Right forelimb (tissue), 1 donor: ENCODE data around the gene HLA-B.

Experiments
- DNase-seq: peaks from one replicate; pipeline ENCODE4 v3.0.0-alpha.2; 2018

HLA-B gene

DNA sequence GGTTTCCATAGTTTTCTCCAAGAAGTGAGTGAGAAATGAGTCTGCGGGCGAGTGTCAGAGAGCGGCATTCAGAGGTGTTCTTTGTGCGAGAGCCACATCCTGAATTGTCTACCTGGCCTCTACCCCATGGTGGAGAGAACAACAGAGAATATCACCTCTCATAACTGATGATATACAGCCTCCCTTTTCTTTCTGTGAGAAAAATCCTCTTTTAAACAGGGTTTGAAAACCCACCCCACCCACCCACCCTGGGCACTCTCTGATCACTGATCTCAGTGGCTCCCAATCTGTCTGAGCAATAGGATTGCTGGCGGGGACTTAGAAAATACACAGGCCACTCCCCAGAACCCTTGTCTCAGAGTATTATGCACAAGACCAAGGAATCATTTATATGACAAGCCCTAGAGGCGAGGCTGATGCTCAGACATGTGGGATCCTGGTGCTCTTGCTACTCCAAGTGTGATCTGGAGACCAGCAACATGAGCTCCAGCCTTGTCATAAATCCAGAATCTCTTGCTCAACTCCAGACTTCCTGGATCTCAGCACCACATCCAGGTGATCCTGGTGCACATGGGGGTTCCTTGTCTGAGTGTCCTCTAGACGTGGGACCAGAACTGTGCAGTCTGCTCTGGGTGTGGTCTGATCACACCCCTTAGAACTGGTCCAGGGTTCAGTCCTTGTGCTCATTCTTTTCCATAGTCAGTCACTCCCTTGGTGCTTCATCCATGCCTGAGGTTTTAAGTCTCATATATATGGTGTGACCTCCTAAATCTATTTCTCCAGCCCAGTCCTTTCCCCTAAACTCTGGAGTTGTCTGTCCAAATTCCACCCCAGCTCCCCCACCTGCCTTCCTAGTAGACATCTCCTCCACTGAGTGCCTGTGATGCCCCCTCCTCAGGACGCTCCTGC is 5.3 kb downstream of the HLA-B start:
- DNase-seq: no peak

DNA sequence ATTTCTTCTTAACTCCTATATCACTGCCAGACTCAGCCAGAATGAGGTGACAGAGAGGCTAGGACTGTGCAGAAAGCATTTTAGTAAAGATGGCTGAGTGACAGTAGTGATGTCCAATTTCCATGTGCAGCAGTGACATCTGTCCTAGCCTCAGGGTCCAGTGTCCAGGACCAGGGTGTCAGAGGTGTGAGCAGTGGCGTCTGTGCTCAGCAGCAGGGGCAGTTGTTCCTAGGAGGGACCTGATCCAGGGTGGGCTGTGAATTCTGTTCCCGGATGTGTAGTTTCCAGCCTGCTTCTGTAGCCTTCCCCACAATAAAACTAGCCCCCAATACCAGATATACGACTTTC is 6.0 kb downstream of the HLA-B start:
- DNase-seq: no peak

DNA sequence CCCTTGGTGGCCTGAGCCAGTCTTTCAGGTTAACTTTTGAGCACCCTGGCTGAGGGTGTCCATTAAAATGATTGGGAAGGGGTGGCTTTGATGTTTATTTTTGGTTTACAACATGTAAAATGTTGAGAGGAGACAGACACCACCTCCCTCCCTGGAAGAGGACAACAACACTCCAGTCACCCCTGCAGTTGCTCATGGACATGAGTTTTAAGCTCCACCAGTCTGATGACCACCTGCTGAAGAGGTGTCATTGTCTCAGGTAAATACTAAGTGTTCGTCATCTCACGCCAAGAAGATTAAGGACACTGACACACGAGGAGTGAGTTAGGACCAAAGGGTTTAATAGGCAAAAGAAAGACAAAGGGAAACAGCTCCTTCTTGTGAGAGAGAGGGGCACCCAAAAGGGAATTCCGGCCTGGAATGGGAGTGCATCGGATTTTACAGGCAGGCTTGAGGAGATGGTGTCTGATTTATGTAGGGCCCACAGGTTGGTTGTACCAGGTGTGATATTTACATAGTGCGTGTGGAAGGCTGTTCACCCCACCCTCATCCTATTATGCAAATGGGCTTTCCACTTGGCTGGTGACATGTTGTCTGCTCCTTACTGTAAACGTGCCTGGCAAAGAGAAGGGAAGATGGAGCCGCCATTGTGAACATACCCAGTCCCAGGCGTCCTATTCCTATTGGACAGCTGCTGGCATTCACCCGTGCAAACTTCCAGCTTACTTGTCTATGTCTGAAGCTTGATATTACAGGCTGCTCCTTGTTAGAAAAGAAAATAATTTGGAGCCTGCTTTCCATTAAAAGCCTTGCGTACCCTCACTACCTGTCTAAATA is 6.6 kb downstream of the HLA-B start:
- no peak for DNase-seq

DNA sequence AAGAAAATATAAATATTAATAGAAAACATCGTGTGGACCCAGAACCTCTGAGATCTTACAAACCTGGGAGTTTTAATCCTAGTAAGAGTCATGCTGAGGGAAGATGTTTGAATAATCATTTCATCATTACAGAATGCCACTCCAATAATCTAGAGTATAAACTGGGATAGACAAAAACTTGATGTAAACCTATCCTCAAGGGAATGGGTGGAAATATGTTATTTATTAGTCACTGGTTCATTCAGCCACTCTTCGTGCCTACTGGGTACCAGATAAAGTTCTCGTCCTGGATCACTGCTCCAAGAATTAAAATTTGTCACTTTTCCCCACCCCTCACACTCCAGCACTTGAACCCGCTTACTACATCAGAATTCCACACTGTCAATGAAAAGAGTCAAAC is 7.7 kb downstream of the HLA-B start:
- DNase-seq: no peak

DNA sequence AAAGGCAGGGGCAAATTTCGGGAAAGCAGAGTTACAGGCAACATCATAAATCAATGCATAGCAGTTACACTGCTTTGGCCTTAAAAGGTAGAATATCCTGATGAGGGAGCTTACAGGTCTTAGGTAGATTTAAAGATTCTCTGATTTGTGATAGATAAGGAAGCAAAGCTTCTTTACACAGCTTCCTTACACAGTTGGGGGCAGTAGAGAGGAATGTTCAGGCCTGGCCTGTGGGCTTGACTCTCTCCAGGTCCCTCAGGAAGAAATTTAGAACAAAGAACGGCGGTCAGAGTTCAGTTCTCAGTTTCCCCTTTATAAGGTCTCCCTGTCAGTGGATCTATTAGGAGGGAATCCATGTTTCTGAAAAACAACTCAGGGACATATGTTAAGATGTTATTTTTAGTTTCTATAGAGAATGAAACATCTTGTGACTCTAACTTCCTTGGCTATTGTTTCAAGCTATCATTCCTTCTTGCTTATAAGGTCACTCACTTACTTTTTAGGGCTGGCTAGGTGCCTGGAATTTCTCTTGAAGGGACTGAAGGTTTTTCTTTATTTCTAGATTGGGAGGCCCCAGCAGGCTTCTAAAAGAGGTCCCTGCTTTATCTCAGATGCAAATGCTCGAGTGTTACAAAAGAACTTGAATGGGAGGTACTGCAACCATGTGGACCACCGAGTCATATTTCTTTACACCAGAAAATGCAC is 11.8 kb downstream of the HLA-B start:
- no peak for DNase-seq

DNA sequence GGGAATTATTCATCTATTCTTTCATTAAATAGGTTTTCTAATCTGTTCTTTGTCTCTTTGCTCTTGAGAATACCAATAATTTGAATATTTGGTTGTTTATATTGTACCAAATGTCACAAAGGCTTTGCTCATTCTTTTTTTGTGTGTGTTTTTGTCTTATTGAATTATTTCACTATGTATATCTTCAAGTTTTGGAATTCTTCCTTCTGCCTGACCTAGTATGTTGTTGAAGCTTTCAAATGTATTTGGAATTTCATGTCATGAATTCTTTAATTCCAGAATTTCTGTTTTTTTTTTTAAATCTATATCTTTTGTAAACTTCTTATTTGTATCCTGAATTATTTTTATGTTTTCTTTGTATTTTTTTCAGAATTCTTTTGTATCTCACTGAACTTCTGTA is 16.8 kb downstream of the HLA-B start:
- no peak for DNase-seq

DNA sequence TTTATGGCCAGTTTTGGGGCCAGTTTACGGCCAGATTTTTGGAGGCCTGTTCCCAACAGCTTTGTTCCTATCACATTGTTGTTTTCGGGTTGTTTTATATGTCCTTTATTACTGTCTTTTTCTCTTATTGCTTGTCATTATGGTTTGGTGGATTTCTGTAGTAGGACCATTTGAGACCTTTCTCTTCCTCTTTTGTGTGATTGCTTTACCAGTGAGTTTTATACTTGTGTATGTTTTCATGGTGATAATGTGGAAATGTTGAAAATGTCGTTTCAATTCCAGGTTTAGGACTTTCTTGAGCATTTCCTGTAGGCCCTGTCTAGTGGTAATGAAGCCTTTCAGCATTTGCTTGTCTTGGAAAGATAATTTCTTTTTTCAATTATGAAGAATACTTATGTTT is 17.8 kb downstream of the HLA-B start:
- DNase-seq: no peak

DNA sequence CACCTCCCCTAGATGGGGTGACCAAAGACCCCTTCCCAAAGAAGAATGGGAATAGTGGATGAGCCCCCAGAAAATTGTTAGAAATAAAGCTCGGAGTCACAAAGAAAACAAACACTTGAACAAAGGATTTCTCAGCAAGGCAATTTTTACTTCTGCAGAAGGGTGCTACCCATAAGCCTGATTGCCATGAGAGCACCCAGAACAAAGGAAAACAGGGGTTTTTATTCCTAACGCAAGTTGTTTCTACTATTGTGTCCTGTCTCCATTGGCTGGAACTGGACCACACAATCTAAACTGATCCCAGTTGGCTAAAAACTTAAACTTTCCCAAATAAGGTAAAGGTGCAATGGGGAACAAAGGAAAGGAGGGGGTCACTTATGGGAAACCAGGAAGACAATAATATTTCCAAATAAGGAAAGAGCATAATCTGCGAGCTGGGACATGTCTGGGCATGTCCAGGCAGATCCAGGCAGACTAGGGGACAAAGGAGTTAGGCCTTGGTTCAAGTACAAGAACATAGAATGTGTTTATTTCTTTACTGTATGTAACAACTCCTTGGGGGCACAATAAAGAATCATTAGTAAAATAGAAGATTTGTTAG is 20.0 kb downstream of the HLA-B start:
- DNase-seq: no peak

DNA sequence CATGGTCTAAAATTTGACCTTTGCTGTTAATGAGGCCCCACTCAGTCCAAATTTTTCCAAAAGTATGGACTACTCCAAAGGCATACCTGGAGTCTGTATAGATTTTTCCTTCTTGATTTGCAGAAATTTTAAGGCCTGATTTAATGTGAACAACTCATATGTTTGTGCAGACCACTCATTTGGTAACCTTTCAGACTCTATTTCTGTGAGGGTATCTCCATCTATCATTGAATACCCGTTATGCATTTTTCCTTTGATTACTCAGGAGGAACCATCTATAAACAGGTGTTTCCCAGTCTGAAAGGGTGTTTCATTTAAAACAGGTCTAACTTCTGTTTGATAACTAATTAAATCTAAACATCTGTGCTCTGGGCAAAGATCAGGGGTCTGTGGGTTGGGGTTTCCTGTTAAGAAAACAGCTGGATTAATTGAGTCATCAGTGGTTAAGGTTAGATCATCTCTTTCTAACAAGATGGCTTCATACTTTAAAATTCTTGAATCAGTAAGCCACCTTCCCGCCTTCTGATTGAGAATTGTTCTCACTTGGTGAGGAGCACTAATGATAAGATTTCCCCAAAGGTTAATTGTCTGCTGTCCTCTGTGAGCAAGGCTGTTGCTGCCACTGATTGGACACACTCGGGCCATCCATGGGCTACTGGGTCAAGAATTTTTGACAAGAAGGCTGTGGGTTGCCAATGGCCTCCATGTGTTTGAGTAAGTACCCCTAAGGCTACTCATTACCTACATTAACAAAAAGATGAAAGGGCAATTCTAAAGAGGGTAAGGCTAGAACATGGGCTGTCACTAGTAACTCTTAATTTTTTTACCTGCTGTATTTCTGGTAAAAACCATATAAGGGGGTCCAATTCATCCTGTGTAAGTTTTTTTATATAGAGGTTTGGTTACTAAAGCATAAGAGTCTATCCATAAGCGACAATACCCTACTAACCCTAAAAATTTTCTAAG is 24.1 kb downstream of the HLA-B start:
- DNase-seq: no peak

DNA sequence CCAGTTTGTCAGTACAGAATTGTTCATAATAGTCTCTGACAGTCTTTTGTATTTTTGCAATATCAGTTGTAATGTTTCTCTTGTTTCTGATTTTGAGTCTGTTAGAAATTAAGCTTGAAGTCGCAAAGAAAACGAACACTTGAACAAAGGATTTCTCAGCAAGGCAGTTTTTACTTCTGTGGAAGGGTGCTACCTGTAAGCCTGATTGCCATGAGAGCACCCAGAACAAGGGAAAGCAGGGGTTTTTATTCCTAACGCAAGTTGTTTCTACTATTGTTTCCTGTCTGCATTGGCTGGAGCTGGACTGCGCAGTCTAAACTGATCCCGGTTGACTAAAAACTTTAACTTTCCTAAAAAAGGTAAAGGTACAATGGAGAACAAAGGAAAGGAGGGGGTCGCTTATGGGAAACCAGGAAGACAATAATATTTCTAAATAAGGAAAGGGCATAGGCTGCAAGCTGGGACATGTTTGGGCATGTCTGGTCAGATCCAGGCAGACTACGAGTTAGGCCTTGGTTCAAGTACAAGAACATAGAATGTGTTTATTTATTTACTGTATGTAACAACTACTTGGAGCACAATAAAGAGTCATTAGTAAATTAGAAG is 28.5 kb downstream of the HLA-B start:
- no peak for DNase-seq

DNA sequence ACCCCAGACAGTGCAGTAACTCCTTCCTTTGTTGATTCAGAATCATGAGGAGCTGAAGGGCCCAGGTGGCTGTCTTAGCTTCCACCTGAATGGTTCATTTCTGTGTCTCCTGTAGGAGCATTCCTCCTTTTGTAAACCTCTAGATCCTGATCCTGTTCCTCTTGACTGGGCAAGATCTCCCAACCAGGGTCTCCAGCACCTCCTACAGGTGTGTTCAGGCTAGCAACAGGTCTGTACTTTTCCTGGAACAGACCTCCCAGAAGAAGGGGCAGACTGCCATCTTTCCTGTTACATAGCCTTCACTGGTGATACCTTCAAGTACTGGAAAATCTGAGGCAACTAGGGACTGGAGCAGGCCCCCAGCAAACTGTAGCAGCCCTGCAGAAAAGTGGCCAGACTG is 35.2 kb downstream of the HLA-B start:
- DNase-seq: no peak

DNA sequence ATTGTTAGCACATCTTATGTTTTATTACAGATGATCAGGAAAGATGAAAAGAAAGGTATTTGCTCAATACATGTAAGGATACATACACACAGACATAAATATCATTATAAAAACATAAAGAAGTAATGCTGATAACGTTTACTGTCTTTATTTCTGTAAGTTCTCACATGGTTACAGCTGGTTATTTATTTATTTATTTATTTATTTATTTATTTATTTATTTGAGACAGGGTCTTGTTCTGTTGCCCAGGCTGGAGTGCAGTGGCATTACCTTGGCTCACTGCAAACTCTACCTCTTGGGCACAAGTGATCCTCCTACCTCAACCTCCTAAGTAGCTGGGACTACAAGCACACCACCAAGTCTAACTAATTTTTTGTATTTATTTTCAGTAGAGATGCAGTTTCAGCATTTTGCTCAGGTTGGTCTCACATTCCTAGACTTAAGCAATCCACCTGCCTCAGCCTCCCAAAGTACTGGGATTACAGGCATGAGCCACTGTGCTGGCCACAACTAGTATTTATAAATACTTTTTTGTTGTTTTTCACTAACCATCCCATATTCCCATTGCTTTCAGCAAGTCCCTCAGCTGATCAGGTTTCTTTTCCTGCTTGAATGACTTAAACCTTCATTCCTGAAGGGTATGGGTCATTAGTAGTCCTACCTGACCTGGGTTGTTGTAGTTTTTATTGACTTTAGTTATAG is 35.8 kb downstream of the HLA-B start:
- no peak for DNase-seq

DNA sequence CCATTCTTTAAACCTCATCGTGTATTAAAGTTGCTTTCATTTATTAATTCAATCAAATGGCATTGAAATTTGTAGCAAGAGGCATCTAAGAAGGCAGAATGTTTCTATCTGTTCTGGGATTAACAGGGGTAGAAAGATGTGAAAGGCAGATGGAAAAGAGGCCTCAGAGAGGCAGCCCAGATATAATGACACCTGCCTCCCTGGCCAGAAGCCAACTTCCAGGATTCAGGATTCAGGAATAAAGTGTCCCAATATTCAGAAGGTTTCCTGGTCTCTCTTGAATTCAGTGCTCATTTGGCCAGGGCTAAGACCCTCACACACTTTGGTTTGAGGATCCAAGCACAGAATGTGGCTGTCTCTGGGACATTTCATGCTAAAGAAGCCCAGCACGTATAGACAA is 39.9 kb downstream of the HLA-B start:
- DNase-seq: no peak

DNA sequence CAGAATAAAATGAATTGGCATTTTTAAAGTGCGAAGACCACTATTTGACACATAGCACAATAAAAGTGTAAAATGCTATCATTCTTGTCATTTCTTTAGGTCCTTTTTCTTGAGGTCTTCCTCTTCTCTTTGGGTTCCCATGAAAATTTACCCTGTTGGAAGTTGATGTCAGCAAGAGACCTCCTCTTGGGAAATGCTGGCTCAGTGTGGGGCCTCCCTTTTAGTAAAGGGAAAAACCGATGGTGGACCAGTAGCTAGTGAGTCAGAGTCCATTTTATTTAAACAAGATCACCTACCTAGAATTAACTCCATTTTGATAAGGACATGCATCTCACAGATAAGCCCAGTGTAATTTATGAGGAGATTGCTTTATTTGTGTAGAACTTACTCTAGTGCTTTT is 47.3 kb downstream of the HLA-B start:
- no peak for DNase-seq

DNA sequence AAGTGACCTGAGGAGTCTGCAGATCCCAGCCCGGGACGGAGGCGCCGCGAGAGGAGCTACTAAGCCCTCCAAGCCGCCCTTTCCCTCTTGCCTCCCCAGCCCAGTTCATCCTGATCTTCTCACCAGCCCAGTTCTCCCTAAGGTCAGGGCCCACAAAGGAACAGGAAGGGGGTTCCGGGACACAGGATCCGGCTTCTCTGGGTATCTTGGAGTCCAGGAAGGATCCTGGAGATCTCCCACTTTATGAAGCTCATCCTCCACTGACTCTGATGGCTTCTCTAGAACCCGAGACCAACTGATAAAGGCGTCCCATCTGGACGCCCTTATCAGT is 48.2 kb downstream of the HLA-B start:
- DNase-seq: no peak

DNA sequence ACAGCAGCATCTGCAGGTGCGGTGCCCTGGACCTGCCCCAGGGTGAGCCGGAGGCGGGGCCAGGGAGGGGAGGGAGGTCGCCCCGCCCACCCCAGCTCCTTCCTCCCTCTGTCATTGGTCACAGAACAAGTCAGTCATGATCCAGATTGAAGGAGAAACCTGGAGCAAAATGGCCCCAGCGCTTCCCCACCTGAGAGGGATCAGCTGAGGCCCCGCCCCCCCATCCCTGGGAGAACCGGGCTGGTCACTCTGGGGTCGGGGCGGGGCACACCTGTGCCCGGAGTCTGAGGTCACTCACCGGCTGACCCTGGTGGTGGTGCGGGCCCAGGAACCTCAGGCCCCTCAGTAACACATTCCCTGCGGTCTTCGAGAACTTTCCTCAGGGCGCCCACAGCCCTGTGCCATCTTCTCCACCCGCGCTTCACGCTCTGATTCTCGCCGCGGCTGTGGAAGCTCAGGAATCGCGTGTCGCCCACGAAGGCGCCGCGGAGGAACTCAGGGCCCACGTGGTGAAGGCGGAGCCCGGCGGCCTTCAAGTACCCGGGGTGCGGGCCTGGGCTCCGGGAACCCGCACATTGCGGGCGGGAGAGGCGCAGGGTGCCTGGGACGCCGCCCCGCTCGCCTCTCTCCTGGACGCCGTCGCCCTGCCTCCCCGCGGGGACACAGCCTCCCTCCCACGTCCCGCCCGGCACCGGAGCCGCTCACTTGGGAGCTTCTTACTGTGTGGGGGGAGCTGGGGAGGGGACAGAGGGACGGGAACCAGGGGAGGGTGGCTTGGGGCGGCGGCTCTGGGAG is 48.7 kb downstream of the HLA-B start:
- DNase-seq: no peak

DNA sequence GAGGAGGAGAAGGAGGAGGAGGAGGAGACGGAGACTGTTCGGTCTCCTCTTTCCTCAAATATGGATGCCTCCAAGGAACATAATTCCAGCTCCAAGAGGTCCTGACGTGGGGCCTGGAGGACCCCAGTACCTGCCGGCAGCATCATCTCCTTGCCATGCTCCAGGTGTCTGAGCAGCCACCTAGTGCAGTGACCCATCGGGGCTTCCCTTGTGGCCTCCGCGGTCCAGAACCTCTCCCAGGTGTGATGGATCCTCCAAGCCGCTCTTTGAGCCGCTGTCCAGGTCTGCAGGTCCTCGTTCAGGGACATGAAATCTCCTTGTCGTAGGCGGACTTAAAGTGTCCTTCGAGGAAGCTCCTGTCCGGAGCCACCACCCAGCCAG is 49.3 kb downstream of the HLA-B start:
- DNase-seq: no peak

DNA sequence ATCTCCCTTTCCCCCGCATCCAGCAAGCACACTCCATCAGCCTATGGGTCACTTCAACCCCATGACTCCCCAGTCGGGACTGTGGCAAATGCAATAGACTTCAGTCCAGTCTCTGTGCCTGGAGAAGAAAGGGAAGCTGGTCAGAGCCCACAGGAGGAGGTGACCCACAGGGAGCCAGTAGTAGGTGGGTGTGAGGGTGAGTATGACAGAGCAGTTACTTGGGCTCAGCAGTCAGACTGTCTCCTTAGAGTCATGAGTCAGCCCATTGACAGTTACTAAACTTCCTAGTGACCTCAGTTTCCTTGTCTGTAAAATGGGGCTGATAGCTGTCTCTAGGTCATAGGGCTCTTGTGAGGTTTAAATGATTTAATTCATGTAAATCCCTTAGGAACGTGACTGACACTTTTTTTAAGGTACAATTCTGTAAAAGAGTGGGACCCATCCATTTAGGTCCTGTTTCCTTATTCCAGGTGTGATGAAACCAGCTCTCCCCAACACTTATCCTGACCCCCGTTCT is 51.2 kb downstream of the HLA-B start:
- DNase-seq: no peak

DNA sequence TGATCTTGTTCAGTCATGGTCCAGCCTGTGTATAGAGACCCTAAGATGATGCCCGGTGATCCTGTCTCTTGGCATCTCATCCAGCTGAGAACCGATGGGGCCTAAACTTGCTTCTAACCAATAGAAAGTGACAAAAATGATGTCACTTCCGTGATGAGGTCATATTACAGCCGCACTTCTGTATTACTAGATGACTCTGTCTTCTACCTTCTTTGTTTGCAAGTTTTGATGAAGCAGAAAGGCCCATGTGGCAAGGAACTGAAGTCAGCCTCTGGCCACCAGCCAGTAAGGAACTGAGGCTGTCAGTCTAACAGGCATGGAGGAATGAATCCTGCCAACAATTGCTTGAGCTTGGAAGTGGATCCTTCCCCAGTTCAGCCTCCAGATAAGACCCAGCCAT is 52.3 kb downstream of the HLA-B start:
- no peak for DNase-seq
